GM04503 (cell line): ENCODE results near the gene KCNE4.

ENCODE experiments used
- DNase-seq: peaks from one replicate; pipeline ENCODE4 v3.0.0-alpha.2; 2012; ENCODE audit warnings: low read depth

The KCNE4 gene, protein sequence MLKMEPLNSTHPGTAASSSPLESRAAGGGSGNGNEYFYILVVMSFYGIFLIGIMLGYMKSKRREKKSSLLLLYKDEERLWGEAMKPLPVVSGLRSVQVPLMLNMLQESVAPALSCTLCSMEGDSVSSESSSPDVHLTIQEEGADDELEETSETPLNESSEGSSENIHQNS

DNA sequence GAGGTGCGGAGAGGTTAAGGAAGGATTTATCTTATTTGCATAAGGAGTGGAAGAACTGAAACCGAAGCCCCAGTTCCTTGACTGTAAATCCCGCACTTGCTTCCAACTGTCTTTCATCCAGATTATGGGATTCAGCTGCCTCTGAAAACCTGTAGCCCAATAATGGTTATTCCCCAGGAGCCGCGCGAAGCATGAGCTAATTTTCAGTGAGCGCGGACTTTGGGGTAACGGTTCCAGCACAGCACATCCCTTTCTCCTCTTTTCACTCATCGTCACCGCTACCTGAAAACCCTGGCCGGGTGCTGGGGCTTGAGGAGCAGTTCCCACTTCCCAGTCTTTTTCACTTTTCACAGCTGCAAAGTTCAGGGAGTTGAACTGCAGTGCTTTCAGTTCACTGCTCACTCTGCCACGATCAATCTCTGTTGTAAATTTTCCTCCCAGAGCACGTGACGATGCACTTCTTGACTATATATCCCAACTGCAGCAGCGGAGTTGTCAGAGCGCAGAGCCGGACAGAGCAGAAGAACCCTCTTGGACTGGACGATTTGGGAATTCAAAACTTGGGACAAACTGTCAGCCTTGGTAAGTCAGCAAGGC, at the start of gene KCNE4:
Gene KCNE4, plus strand, starts transcription at position 498 of the 597 bp plus-strand sequence. CDS start 641 bp downstream, outside the sequence.
- no peak for DNase-seq

DNA sequence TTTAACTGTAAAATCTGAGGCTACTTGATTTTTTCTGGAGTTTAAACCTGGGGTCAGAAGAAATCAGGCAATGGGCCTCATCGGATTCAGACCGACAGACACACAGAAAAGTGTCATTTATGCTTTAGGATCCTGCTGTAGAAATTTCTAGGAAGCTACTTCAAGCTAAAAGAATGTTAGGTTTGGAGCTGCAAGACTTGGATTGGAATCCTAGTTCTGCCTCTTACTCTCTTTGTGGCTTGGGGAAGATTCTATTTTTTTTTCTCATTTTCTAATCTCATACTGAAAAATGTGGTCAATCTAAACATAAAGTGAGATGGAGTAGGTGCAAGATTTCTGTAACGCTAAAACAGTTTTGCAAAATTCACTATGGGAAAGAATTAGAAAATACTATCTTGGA, 48.8 kb upstream of the KCNE4 start:
- no peak for DNase-seq

DNA sequence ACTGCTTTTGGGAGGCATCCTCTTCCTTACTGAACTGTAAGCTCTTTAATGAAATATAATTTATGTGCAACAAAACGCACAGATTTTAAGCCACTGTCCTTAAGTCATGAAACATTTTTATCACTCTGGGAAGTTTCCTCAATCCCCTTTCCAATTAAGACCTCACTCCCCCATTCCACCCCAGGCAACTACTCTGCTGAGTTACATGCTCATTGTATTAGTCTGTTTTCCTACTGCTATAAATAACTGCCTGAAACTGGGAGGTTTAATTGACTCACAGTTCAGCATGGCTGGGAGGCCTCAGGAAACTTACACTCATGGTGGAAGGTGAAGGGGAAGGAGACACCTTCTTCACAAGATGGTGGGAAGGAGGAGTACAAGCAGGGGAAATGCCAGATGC, 46.5 kb upstream of the KCNE4 start:
- DNase-seq = no peak

DNA sequence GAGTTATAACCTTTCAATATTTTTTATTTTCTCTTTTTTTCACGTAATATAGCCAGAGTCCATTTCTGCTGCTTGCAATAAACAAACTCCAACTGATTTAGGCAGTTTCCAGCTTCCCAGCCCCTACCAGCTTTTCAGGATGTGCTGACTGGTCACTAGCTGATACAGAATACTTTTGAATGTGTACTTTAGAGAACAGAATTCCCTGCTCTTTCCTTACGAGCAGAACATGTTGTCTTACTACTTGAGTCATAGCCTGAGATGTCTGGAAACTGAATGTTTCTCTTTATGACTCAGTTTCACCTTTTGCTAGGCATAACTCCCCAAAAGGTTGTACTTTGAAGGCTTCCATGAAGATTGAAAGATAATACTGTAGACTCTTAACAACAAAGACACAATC, 44.5 kb upstream of the KCNE4 start:
- no peak for DNase-seq

DNA sequence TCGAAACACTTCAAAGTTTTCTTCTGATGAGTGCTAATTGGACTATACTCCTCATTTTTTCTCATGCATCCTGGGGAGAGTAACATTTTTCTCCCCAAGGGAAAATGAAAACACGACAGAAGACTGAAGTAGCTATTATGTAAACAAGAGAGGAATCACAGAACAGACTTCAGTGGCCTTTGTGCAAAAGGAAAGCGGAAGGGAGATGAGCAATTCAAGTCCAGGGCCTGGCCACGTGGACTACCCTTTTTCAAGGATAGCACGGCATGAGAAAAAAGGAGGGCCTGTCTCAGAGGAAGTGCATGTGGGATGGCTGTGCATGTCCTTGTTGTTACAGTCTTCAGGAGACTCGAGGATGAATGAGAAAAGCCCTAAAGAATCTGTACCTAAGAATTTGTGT, 43.8 kb upstream of the KCNE4 start:
- no peak for DNase-seq

DNA sequence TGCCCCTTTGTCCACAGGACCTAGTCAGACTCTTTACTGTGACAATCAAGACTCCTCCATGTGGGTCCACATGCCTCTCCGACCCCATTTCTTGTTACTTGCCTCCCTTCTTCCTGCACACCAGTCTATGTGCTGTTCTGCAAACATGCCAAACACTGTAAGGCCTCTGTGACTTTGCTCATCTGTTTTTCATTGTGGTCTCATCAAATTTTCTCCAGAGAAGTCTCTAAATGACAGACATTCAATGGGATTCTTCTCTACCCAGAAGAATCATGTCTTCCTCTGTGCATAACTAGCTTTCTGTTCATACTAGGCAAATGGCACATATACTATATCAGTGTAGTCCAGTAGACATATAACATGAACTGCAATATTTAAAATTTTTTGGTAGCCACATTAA, 43.0 kb upstream of the KCNE4 start:
- no peak for DNase-seq

DNA sequence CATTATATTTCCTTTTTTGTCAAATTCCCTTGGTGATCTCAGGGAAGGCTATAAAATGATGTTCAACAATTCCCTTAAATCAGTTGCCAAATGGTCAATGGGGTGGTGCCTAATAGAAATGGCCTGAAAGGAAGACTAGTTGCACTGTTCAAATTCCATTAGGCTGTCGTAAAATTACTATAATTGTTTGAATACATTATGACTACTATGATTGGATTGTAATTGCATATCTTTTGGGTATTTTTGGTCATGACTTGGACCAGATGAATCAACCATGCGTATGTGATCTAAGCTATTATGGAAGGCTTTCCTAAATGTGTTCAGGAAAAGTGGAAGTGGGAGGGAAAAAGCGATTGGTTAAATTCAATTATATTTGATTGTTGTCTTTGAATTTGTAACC, 41.3 kb upstream of the KCNE4 start:
- DNase-seq = peak; percentile 94

DNA sequence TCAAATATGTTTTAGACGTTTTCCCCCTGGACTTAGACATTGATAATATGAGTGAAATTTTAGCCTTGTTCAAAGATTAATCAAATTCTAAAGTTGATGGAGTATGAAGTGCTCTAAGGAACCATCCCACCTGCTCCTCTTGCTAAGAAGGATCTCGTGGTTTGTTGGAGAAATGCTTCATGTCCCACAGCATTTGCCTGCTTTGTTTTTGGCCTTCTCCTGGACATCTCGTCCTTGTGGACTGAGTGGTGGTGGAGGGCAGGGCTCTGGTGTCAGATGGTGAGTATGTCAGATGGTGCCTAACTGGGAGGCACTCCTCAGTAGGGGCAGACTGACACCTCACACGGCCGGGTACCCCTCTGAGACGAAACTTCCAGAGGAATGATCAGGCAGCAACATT, 39.7 kb upstream of the KCNE4 start:
- no peak for DNase-seq

DNA sequence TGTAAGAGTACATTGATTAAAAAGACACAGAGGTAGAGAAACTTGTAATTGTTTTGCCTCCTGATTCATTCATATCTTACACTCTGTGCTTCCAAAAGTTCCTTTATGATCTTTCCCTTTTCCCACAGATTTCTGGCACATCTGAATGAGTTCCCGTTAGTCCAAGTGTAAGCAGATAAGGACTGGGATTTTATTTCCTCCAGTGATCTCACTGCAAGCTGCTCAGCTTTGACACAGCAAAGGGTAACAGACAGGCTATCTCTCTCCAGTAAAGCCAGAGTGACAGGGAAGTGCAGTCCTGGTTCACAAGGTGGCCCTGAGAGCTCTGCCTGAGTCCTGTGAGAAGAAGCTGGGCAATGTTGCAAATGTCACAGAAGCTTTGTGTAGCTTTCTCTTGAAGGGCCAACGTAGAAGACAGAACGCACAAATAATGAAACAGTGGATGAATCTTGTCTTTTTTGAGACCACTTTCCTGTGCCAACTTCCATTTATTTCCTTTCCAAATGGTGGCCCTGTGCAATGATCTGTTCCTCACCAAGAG, 32.5 kb upstream of the KCNE4 start:
- no peak for DNase-seq

DNA sequence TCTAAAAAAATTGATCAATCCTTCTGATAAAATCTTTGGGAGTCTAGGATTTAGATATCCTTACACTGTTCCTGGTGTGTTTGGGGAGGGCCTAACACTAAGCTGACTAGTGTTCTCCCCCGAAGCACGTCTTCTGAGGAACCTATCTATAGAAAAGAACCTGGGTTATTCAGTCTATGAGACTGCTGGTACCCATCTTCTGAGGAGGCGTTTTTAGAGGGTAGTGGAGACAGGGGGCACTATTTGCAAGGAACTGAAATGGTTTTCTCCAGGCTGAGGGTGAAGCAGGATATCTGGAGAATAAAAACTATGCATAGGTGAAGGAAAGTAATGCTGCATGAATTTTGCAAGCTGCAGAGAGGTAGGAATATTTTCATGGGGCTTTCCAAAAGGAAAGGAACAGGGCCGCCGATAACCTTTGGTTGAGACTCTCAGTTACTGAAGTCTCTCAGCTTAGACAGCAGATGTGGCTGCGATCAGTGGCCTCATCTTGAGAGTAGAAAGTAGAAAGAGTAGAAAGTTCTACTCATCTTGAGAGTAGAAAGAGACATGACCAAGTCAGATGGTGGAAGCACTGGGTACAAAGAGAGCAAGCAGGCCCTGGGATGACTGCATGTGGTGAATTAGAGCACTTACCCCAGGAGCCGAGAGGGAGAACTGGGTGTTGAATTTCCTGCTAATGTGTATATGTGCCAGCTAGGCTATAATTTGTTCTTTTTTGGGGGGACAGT, 31.8 kb upstream of the KCNE4 start:
- no peak for DNase-seq

DNA sequence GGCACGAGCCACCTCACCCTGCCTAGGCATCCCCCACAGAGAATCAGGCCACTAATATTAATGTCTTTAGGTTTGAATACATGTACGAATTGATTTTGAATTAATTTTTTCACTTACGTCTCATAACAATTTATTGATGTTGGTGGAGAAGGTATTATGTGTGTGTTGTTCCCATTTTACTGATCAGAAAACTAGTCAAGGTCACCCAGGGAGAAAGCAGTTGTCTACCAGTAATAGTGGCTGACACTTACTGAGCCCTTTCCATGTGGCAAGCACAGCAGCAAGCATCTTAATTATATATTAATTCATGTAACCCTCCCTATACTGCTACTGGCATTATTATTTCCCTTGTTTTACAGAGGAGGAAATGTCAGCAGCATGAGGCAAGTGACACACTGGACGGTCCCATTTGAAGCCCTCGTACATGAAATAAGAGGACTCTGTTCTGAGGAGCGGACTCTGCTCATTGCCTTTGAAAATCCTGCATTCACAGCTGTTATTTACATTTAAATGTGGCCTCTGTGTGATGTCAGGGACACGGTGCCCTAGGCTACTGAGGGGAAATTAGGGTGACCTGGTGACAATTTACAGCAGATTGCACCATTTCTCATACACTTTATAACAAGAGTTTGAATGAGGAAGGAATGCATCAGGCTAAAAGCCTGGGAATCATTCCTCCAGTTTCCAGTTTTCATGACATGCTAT, 30.9 kb upstream of the KCNE4 start:
- no peak for DNase-seq

DNA sequence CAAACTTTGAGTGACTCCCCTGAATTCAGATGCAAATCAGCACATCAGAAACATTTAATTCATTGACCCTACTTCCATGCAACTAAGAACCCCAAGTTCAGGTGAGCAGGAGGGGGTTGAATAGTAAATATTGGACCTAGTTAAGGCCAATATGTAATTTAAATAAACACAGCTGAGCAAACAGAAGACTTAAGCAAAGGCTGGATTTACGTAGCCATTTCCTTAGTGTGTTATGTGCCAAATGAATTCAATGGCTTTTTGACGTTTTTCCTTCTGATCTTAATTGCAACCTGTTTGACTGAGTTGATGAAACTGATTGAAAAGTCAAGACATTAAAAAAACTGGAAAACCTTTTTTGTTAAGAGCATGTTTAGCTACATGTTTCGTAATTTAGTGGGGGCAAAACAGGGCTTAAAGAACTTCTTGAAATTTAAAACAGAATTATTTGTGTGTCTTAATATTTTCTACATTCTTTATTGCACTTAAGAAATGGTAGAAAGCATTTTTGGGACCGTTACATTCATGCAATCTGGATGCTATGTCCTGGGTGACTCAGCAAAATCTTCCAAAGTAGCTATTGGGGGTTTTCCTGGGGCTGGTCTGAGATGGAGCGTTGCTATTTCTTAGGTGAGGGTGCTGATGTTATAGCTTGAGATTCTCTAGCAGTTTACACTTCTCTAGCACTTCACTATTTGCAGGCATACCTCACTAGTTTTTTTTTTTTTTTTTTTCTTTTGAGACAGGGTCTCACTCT, 25.5 kb upstream of the KCNE4 start:
- DNase-seq = no peak

DNA sequence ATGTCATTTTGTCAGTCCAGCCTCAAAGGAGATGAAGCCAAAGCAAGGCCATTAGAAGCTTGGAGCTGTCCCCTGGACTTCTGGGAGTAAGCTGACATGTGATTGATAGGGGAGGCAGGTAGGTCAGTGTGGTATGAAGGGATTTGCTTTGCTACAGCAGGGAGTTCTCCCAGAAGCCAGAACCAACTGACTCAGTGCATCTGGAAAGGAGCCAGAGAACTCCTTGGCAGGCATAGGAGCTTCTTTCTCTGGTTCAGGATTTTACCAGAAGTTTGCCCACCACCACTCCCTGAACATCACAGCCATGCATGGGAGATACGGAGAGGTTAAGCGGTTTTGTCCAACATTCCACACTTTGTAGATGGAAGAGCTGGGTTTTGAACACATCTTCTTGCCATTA, 24.5 kb upstream of the KCNE4 start:
- no peak for DNase-seq

DNA sequence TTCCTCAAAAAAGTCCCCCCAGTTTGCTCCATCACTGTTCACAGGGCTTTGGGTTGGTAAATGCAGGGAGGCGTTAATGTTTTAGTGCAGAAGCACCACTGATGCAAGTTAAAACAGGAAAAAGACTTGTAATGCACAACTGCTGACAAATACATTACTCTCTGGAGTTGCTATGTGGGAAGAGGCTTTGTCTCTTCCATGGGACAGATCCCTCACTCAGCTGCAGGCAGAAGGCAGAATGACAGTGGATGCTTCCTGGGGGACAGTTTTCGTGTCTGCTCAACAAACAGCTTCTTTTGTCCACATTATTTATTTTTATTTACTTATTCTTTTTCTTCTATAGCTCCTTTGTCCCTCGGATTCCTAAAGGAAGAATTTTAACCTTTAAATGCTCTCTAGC, 22.7 kb upstream of the KCNE4 start:
- DNase-seq = no peak

DNA sequence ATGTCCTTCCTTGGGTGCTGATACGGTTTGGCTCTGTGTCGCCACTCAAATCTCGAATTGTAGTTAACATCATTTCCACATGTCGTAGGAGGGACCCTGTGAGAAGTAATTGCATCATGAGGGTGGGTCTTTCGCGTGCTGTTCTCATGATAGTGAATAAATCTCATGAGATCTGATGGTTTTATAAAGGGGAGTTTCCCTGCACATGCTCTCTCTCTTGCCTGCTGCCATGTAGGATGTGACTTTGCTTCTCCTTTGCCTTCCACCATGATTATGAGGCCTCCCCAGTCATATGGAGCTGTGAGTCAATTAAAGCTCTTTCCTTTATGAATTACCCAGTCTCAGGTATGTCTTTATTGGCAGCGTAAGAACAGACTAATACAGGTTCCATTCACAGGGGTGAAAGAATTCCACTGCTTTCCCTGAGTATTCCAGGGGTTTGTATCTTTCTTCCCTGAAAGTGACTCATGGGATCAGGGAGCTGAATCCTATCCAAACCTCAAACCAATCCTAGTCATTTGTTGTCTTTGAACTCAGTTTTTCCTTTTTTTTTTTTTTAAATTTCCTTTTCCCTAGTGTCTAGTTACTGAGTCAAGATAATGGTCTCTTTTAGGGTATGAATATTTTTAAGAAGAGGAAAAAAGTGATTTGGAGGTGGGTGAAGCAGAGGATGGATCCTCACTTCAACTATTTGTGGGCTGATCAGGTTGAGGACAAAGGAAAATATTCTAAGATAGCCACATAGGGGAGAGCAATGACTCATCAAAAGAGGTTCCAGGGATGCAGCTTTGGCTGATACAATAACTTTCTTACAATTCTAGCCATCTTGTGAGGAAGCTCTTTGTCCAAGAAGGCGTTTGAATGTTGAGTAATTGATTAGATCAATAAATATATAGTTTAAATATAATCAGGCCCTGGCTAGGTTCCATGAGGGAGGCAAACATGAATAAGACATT, 19.5 kb upstream of the KCNE4 start:
- no peak for DNase-seq

DNA sequence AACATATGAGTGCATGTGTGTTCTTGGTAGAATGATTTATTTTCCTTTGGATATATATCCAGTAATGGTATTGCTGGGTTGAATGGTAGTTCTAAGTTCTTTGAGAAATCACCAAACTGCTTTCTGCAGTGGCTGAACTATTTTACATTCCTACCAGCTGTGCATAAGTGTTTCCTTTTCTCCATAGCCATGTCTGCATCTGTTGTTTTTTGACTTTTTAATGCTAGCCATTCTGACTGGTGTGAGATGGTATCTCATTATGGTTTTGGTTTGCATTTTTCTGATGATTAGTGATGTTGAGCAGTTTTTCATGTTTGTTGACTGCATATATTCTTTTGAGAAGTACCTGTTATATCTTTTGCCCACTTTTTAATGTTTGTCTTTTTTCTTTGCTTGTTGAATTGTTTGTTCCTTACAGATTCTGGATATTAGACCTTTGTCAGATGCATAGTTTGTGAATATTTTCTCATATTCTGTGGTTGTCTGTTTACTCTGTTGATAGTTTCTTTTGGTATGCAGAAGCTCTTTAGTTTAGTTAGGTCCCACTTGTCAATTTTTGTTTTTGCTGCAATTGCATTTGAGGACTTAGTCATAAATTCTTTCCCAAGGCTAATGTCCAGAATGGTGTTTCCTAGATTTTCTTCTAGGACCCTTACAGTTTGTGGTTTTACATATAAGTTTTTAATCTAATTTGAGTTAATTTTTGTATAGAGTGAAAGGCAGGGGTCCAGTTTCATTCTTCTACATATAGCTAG, 17.6 kb upstream of the KCNE4 start:
- no peak for DNase-seq

DNA sequence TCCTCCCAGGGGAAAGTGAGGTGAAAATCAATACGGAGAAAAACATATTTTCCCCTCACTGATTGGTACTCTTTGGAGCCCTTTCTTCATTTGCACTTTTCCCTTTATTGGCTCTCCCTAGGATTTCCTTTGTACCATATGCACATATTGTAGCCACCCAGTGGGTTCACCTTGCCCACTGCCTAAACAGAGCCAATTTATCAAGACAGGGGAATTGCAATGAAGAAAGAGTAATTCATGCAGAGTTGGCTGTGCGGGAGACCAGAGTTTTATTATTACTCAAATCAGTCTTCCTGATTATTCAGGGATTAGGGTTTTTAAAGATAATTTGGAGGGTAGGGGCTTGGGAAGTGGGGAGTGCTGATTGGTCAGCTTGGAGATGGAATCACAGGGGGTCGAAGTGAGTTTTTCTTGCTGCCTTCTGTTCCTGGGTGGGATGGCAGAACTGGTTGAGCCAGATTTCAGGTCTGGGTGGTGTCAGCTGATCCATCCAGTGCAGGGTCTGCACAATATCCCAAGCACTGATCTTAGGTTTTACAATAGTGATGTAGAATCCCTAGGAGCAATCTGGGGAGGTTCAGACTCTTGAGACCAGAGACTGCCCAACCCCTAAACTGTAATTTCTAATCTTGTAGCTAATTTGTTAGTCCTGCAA, 15.1 kb upstream of the KCNE4 start:
- DNase-seq = no peak

DNA sequence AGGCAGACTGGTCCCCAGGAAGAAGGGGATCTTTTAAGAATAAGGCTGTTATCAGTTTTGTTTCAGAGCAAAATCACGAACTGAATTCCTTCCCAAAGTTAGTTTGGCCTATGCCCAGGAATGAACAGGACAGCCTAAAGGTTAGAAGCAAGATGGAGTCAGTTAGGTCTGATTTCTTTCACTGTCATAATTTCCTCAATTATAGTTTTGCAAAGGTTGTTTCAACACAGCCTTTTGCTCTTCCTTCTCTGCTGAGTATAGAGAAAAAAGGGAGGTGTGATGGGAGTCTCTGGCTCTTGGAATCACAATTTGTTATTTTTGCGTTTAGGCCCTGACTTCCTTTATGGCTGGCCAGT, 14.6 kb upstream of the KCNE4 start:
- DNase-seq = no peak

DNA sequence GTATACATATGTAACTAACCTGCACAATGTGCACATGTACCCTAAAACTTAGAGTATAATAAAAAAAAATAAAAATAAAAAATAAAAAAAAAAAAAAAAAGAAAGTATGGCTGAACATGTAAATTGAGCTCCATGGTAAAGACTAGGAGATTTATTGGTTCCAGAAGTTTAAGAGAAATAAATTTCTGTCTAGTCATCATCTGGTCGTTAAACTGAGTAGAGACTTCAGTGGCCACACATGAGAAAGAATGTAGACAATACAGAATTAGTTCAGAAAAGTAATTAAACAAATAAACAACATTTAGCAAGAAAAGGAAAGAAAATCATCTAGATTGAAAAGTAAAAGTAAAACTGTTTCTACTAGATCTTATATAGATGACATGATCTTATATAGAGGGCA, 12.4 kb upstream of the KCNE4 start:
- DNase-seq = no peak

DNA sequence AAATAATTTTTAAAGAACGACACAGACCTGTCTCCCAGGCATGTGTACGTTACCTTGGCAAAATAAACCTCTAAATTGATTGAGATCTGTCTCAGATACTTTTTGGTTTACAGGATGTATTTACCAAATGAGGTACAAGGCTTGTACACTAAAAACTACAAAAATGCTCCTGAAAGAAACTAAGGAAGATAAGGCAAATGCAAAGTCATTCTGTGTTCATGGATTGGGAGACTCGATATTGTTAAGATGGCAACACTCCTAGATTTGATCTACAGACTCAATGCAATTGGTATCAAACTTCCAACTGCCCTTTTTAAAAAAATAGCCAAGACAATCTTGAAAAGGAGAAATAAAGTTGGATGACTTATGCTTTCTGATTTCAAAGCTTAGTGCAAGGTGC, 11.5 kb upstream of the KCNE4 start:
- DNase-seq = no peak
